ENCODE measurements around the gene ANP32A.
"Not testable (repeated sequence)": the region's sequence is repeated elsewhere in the genome, so short reads cannot be mapped to it uniquely, and the experiment has no call there.

The ANP32A gene

GRCh38 chr15:68820295-68821189, at the start of gene ANP32A:
TSS of gene ANP32A (minus strand) at chr15:68820895. CDS start at chr15:68820751, 144 bp downstream.
- TF ChIP-seq CTCF (IDR thresholded peaks at IDR 0.05): no peak
- TF ChIP-seq ZFX (IDR thresholded peaks at IDR 0.05; ENCODE audit: borderline replicate concordance): no peak
- peak within 1 kb of the TSS; percentile 87 for H3K27ac ChIP-seq

DNA sequence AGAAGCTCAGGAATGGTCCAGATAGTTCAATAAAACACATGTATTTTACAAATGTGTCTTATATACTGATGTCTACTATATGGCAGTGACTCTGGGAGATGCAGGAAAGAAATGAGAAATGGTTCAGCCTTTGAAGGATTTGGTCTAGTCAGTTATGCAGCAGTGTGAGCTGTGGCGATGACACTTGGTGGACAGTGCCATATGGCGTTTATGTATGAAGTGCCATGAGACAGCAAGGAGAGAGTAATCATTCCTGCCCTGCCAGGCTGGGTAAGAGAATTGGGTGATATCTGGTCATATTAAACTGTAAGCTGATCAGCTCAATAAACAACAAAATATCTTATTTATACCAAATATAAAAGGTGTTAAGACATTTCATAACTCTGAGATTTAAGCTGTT, 47.6 kb upstream of the ANP32A start:
- no peak for TF ChIP-seq CTCF (IDR thresholded peaks at IDR 0.05)
- no peak for TF ChIP-seq ZFX (IDR thresholded peaks at IDR 0.05; ENCODE audit: borderline replicate concordance)
- no peak overlapping the region for H3K27ac ChIP-seq

GRCh38 chr15:68862415-68862814, 41.7 kb upstream of the ANP32A start:
- no peak overlapping the region for H3K27ac ChIP-seq
- TF ChIP-seq ZFX (IDR thresholded peaks at IDR 0.05; ENCODE audit: borderline replicate concordance): no peak
- no peak for TF ChIP-seq CTCF (IDR thresholded peaks at IDR 0.05)

- not testable (repeated sequence) for H3K27ac ChIP-seq
Observed at GRCh38 chr15:68858666-68859065, 38.0 kb upstream of the ANP32A start.

DNA sequence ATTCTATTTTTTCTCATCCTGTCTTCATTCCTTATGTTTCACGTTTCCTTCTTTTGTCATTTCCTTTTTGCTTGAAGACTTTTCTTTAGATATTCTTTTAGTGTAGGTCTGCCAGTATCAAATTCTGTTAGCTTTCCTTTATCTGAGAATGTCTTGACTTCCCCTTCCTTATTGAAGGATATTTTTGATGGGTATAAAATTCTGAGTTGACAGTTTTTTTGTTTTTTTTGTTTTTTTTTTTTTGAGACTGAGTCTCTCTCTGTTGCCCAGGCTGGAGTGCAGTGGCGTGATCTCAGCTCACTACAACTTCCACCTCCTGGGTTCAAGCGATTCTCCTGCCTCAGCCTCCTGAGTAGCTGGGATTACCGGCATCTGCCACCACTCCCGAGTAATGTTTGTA, 36.7 kb upstream of the ANP32A start:
- H3K27ac ChIP-seq: not testable (repeated sequence)

GRCh38 chr15:68852461-68852860, 31.8 kb upstream of the ANP32A start:
- TF ChIP-seq ZFX (IDR thresholded peaks at IDR 0.05; ENCODE audit: borderline replicate concordance): no peak
- TF ChIP-seq CTCF (IDR thresholded peaks at IDR 0.05): no peak
- H3K27ac ChIP-seq: no peak overlapping the region

DNA sequence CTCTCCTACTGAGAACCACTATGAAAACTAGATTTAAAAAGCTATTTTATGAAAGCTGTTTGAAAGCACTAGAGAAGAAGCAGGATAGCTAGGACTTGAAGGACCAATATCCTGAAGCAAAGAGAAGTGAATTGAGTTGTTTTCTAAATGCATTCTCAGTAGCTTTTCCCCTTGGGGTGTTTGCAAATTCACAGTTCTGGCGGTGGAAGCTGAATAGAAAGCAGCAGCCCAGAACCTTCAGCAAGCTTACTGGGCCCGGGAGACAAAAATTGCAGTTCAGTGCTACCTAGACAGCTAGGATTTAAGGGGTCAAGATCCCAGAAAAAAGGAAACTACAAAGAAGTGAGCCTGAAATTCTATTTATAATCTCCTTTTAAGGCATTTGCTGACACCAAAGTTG, 31.3 kb upstream of the ANP32A start:
- TF ChIP-seq ZFX (IDR thresholded peaks at IDR 0.05; ENCODE audit: borderline replicate concordance) (no peak), CTCF (IDR thresholded peaks at IDR 0.05) (no peak)
- H3K27ac ChIP-seq: no peak overlapping the region

DNA sequence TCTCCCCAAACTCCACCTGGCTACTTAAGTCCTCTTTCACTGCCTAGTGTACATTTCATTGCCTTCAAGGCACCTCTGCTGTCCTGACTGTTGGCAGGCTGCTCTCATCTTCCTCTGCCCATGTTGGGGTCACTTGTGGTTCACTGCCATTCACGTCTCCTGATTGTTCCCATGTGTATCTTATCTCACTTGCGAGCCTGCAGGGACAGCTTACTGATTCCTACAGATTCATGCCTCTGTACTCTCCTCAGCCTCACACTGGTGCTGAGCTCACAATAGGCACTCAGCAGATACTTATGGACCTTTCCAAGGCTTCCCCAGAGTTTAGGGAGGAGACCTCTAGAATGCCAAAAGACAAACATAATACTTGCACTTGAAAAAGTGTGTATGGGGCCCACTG, 28.8 kb upstream of the ANP32A start:
- H3K27ac ChIP-seq: no peak overlapping the region
- TF ChIP-seq ZFX (IDR thresholded peaks at IDR 0.05; ENCODE audit: borderline replicate concordance) (no peak), CTCF (IDR thresholded peaks at IDR 0.05) (no peak)
